H1 (cell line): ENCODE data around the gene CD69. TPM values are rescaled to one million over a fixed set of nuclear protein-coding genes. Genes with fewer than 3 reads are reported as not detected.

Source experiments
- CTCF ChIA-PET: fragments of 300-600 bp; sonication (Branson Sonifier 250); formaldehyde crosslinking; loops from one replicate; lab custom pipeline; 2021; ENCODE audit not compliant: partially characterized antibody; lab: Charles Lee
- POLR2A ChIA-PET: fragments of 300-600 bp; sonication (Branson Sonifier 250); formaldehyde crosslinking; loops from one replicate; lab custom pipeline; 2021; ENCODE audit warnings: inconsistent platforms; ENCODE audit not compliant: partially characterized antibody; lab: Charles Lee
- DNase-seq, 2 experiments: peaks; one replicate each; pipeline versions ENCODE4 v3.0.0 to v3.0.0-alpha.2; 2010 to 2022; ENCODE audit warnings: low spot score in 2 of 2, low read depth in 1 of 2, mixed read lengths in 1 of 2
- FAIRE-seq: peaks from 2 replicates; lab custom pipeline; 2011; peaks lifted over from hg19 to GRCh38; lab: Jason Lieb, UNC
- H2AFZ ChIP-seq: 2 replicates; pipeline ENCODE4 v1.8.1; 2012; ENCODE audit warnings: low read length, inconsistent platforms
- H2AK5ac ChIP-seq: 2 replicates; pipeline ENCODE4 v1.6.1; 2013; ENCODE audit warnings: low read depth, low read length
- H2BK120ac ChIP-seq: replicated peaks from 2 replicates; pipeline ENCODE3; 2013; ENCODE audit warnings: low read depth, low read length, inconsistent platforms
- H2BK12ac ChIP-seq: 2 replicates; pipeline ENCODE4 v1.6.1; 2013; ENCODE audit warnings: low read depth, low read length
- H2BK15ac ChIP-seq: 2 replicates; pipeline ENCODE4 v1.6.1; 2013; ENCODE audit warnings: low read length
- H2BK20ac ChIP-seq: 2 replicates; pipeline ENCODE4 v1.6.1; 2013; ENCODE audit warnings: low read length
- H2BK5ac ChIP-seq: 2 replicates; pipeline ENCODE4 v1.6.1; 2013; ENCODE audit warnings: low read depth, low read length
- H3K14ac ChIP-seq: 2 replicates; pipeline ENCODE4 v1.6.1; 2013; ENCODE audit warnings: inconsistent platforms; ENCODE audit not compliant: insufficient read length
- H3K18ac ChIP-seq: 2 replicates; pipeline ENCODE4 v1.6.1; 2013; ENCODE audit warnings: low read length; ENCODE audit errors: extremely low read depth
- H3K23ac ChIP-seq: 2 replicates; pipeline ENCODE4 v1.6.1; 2013; ENCODE audit warnings: inconsistent platforms; ENCODE audit not compliant: insufficient read length
- H3K23me2 ChIP-seq: 2 replicates; pipeline ENCODE4 v1.6.1; 2013; ENCODE audit warnings: low read depth, low read length
- H3K27ac ChIP-seq: 2 replicates; pipeline ENCODE4 v1.6.1; 2011; ENCODE audit warnings: low read depth, low read length, inconsistent platforms
- H3K27me3 ChIP-seq, 4 experiments: replicated peaks in 1 of 4; 1 replicate in 1 of 4; 2 replicates in 3 of 4; pipeline versions ENCODE4 v1.6.1 to v1.8.1; 2011 to 2013; ENCODE audit warnings: low read length in 3 of 4, mild to moderate bottlenecking in 3 of 4, inconsistent platforms in 2 of 4, mixed read lengths in 2 of 4, moderate library complexity in 1 of 4; ENCODE audit not compliant: control insufficient read depth in 3 of 4, insufficient read depth in 3 of 4; ENCODE audit errors: extremely low read depth in 1 of 4
- H3K36me3 ChIP-seq, 4 experiments: 2 replicates each; pipeline versions ENCODE4 v1.6.1 to v1.8.1; 2011 to 2013; ENCODE audit warnings: mild to moderate bottlenecking in 4 of 4, low read length in 3 of 4, moderate library complexity in 2 of 4, control low read depth in 1 of 4, inconsistent platforms in 1 of 4; ENCODE audit not compliant: insufficient read depth in 4 of 4, control insufficient read depth in 2 of 4
- H3K4ac ChIP-seq: replicated peaks from 2 replicates; pipeline ENCODE3; 2013; ENCODE audit warnings: low read length, low read depth, mixed read lengths, inconsistent platforms; ENCODE audit not compliant: insufficient read length
- H3K4me1 ChIP-seq, 4 experiments: replicated peaks in 1 of 4; 1 replicate in 1 of 4; 2 replicates in 3 of 4; pipeline versions ENCODE4 v1.6.1 to v1.8.1; 2011 to 2013; ENCODE audit warnings: low read length in 3 of 4, inconsistent platforms in 2 of 4, mixed read lengths in 1 of 4; ENCODE audit not compliant: insufficient read depth in 4 of 4, control insufficient read depth in 3 of 4
- H3K4me2 ChIP-seq, 2 experiments: 2 replicates each; pipeline versions ENCODE4 v1.6.1 to v1.8.1; 2011 to 2013; ENCODE audit warnings: low read depth in 2 of 2, low read length in 2 of 2, control low read depth in 1 of 2, inconsistent platforms in 1 of 2, mild to moderate bottlenecking in 1 of 2; ENCODE audit not compliant: insufficient read depth in 1 of 2
- H3K4me3 ChIP-seq, 4 experiments: fragments of 200-600, 300-600 bp in 1 of 4; sonication (generic), shearing (Covaris generic), sonication (Bioruptor Twin) in 1 of 4; 2 replicates each; pipeline versions ENCODE4 v1.5.1 to v1.8.1; 2011 to 2016; ENCODE audit warnings: low read length in 4 of 4, low read depth in 3 of 4, control low read depth in 2 of 4, inconsistent platforms in 2 of 4, mild to moderate bottlenecking in 2 of 4, mixed read lengths in 1 of 4, moderate library complexity in 1 of 4; ENCODE audit not compliant: insufficient read depth in 2 of 4; ENCODE audit errors: extremely low read depth in 1 of 4
- H3K56ac ChIP-seq: replicated peaks from 2 replicates; pipeline ENCODE3; 2013; ENCODE audit warnings: low read depth, mild to moderate bottlenecking, mixed read lengths, low read length, inconsistent platforms; ENCODE audit not compliant: insufficient read length
- H3K79me1 ChIP-seq: 2 replicates; pipeline ENCODE4 v1.6.1; 2013; ENCODE audit warnings: low read depth, low read length, control low read depth
- H3K79me2 ChIP-seq, 2 experiments: 2 replicates each; pipeline versions ENCODE4 v1.6.1 to v1.8.1; 2012 to 2013; ENCODE audit warnings: low read length in 2 of 2, mild to moderate bottlenecking in 2 of 2, inconsistent platforms in 1 of 2; ENCODE audit not compliant: insufficient read depth in 2 of 2, control insufficient read depth in 1 of 2
- H3K9ac ChIP-seq, 4 experiments: replicated peaks in 1 of 4; 1 replicate in 1 of 4; 2 replicates in 3 of 4; pipeline versions ENCODE4 v1.6.1 to v1.8.1; 2011 to 2013; ENCODE audit warnings: low read depth in 3 of 4, low read length in 3 of 4, control low read depth in 2 of 4, mild to moderate bottlenecking in 2 of 4, moderate library complexity in 2 of 4, inconsistent platforms in 1 of 4; ENCODE audit errors: extremely low read depth in 1 of 4
- H3K9me3 ChIP-seq, 2 experiments: 2 replicates each; pipeline versions ENCODE4 v1.6.1 to v1.8.1; 2012 to 2013; ENCODE audit warnings: mild to moderate bottlenecking in 2 of 2, moderate library complexity in 2 of 2, control low read depth in 1 of 2, inconsistent platforms in 1 of 2, low read depth in 1 of 2, low read length in 1 of 2, mixed read lengths in 1 of 2; ENCODE audit not compliant: insufficient read depth in 2 of 2
- H4K20me1 ChIP-seq, 2 experiments: replicated peaks in 1 of 2; 2 replicates each; pipeline versions ENCODE3 to v1.8.1; 2011 to 2013; ENCODE audit warnings: inconsistent platforms in 2 of 2, low read length in 2 of 2, mild to moderate bottlenecking in 1 of 2; ENCODE audit not compliant: insufficient read depth in 2 of 2, control insufficient read depth in 1 of 2
- H4K5ac ChIP-seq: 2 replicates; pipeline ENCODE4 v1.6.1; 2013; ENCODE audit warnings: low read length, low read depth, mixed read lengths, inconsistent platforms; ENCODE audit not compliant: insufficient read length
- H4K8ac ChIP-seq: 2 replicates; pipeline ENCODE4 v1.8.0; 2013; ENCODE audit warnings: mild to moderate bottlenecking, moderate library complexity, low read length, inconsistent platforms; ENCODE audit not compliant: insufficient read depth; ENCODE audit errors: extremely low read depth
- H4K91ac ChIP-seq: replicated peaks from 2 replicates; pipeline ENCODE3; 2013; ENCODE audit warnings: low read length, mixed read lengths, inconsistent platforms; ENCODE audit not compliant: insufficient read length
- CTCF ChIP-seq, 3 experiments: IDR thresholded peaks; 1 replicate in 2 of 3; 2 replicates in 1 of 3; pipeline versions ENCODE4 v1.5.1 to v1.6.1; 2011; ENCODE audit warnings: low read length in 3 of 3, mild to moderate bottlenecking in 3 of 3, inconsistent platforms in 2 of 3, low read depth in 1 of 3, moderate library complexity in 1 of 3; ENCODE audit not compliant: insufficient read depth in 1 of 3; ENCODE audit errors: control extremely low read depth in 1 of 3
- FOSL1 ChIP-seq: IDR thresholded peaks from 2 replicates; pipeline ENCODE4 v1.6.1; 2011; ENCODE audit warnings: mild to moderate bottlenecking, low read depth, low read length, moderate library complexity; ENCODE audit not compliant: insufficient read depth
- HDAC6 ChIP-seq: IDR thresholded peaks from one replicate; pipeline ENCODE4 v1.7.1; 2012; ENCODE audit warnings: low read depth, mild to moderate bottlenecking, inconsistent platforms, low read length, moderate library complexity
- NRF1 ChIP-seq: IDR thresholded peaks from 2 replicates; pipeline ENCODE4 v1.6.1; 2011; ENCODE audit warnings: mild to moderate bottlenecking, low read depth, low read length, improper control_type of control experiment
- POU5F1 ChIP-seq: IDR thresholded peaks from 2 replicates; pipeline ENCODE4 v1.6.1; 2011; ENCODE audit warnings: low read depth, mild to moderate bottlenecking, low read length, moderate library complexity
- RBBP5 ChIP-seq: IDR thresholded peaks from 2 replicates; pipeline ENCODE4 v1.7.1; 2012; ENCODE audit warnings: low read depth, mild to moderate bottlenecking, inconsistent platforms, low read length, moderate library complexity, borderline replicate concordance
- TCF12 ChIP-seq: IDR thresholded peaks from 2 replicates; pipeline ENCODE4 v1.6.1; 2011; ENCODE audit warnings: low read depth, mild to moderate bottlenecking, low read length
- YY1 ChIP-seq: IDR thresholded peaks from 2 replicates; pipeline ENCODE4 v1.6.1; 2011; ENCODE audit warnings: low read depth, mild to moderate bottlenecking, low read length
- WGBS, 2 experiments: shearing (Covaris generic) in 1 of 2; methylation state at CpG; one replicate each; pipeline versions ENCODE4 v1.1.6 to v1.1.7; 2013 to 2015; ENCODE audit warnings: low lambda C conversion rate in 2 of 2, mixed read lengths in 2 of 2, inconsistent platforms in 1 of 2, low coverage in 1 of 2, missing lambda C conversion rate in 1 of 2; ENCODE audit not compliant: insufficient replicate concordance in 2 of 2, insufficient coverage in 1 of 2, insufficient read length in 1 of 2; ENCODE audit errors: extremely low coverage in 1 of 2, missing lambda C conversion rate in 1 of 2; 5-methylcytosine and 5-hydroxymethylcytosine counted together
- polyA plus RNA-seq, 7 experiments: library from polyadenylated mRNA; depleted of rRNA in 3 of 7; stranded (reverse) in 5 of 7; unstranded in 2 of 7; fragments of >200 nt in 5 of 7; fragments of 200-250 nt in 2 of 7; gene quantifications; 1 replicate in 5 of 7; 2 replicates in 1 of 7; 4 replicates in 1 of 7; pipeline versions ENCODE4 v1.2.1 to v1.2.3, GENCODE V29; 2011 to 2013; ENCODE audit warnings: missing spikeins in 2 of 7, mixed read lengths in 2 of 7
- total RNA-seq: library from RNA; stranded (reverse); fragmentation: NEBNext Ultra II Directional; extraction: Animal tissue kit (Norgen Biotek cat#: 25700); gene quantifications from 2 replicates; pipeline ENCODE4 v1.2.1, GENCODE V29; 2021

CD69 gene
- total and polyA plus RNA-seq, 2 of the 8 experiments (the other 6 are each of a cell fraction or from before 2014, with no cell fraction given), result not detected

DNA sequence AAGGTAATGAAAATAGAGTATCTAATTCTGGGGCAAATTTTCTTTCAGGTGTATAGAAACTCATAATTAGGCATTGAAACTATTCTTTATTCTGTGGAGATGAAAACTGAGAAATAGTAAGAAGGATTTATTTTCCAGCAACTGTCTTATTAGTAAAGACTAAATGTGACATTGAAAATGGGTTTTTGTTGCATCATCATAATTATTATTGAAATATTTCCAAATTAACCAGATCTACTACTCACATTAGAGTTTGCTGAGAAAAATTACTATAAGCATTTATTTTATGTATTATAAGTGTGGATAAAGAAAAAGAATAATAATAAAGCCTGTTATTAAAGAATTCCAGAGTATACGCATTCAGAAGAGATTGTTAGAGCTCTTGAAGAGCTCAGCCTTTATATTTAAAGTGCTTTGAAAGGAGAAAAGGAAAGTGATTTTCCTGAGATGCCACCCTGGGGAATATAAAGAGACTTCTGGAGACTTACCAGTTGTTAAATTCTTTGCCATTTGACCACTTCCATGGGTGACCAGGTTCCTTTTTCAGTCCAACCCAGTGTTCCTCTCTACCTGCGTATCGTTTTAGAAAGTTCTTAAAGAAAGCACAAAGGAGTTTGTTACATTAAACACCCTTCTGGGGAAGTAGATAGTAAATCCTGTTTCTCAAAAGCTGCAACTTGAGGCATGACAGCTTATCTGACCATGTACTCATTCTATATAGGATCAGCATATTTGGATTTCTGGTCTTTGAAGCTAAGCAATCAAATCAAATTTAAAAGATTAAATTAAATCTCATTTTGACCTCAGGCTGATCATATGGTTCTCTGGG, 6.4 kb downstream of the CD69 start:
- no peak overlapping the region for H3K23ac ChIP-seq
- no peak overlapping the region for H3K14ac ChIP-seq
- DNase-seq (no peak), FAIRE-seq (no peak)
- peak overlapping the region; percentile 56; the same call in 1 of the 2 replicates for H2AFZ ChIP-seq
- H2AK5ac ChIP-seq, result no peak overlapping the region
- TF ChIP-seq RBBP5, result no peak
- TF ChIP-seq FOSL1, result no peak
- TF ChIP-seq NRF1, result no peak
- no peak for TF ChIP-seq HDAC6
- TF ChIP-seq CTCF (IDR thresholded peaks at IDR 0.05; ENCODE audit: control extremely low read depth in 1 of 3, insufficient read depth in 1 of 3, low read depth in 1 of 3, low read length in 3 of 3), result no peak
- no peak for TF ChIP-seq TCF12
- no peak for TF ChIP-seq YY1
- TF ChIP-seq POU5F1, result no peak
- H3K9ac ChIP-seq, result no peak overlapping the region
- H3K4me1 ChIP-seq, result peaks cover 0 to 4% (median 0%) of the 10 kb centered on the region in 4 experiments; a peak in 1 of 7 replicates
- no peak overlapping the region for H2BK20ac ChIP-seq
- no peak overlapping the region for H4K91ac ChIP-seq
- ChIA-PET POLR2A (no interaction called here), CTCF (interaction anchor here (0.6 to 15.3 kb wide), 10 partner anchors 10 to 1020 kb away, joined by 3 to 278 read pairs (median 4); partner anchors contain the start of gene CLEC2B)
- no peak overlapping the region for H3K4ac ChIP-seq
- no peak overlapping the region for H3K56ac ChIP-seq
- H4K8ac ChIP-seq, result no peak overlapping the region
- H2BK5ac ChIP-seq, result no peak overlapping the region
- H3K23me2 ChIP-seq, result no peaks in the 10 kb centered on the region
- no peaks in the 10 kb centered on the region for H3K27me3 ChIP-seq
- no peak overlapping the region for H3K18ac ChIP-seq
- H3K9me3 ChIP-seq, result no peaks in the 10 kb centered on the region
- no peak overlapping the region for H4K5ac ChIP-seq
- H3K27ac ChIP-seq, result no peak overlapping the region
- WGBS, 2 experiments, result 83% methylated on average over 3 of the region's 3 CpGs; no CpG with 5 or more reads in 1 of the 2 experiments
- no peaks in the 10 kb centered on the region for H3K79me1 ChIP-seq
- no peak overlapping the region for H2BK12ac ChIP-seq
- H3K79me2 ChIP-seq, result no peaks in the 10 kb centered on the region
- H3K36me3 ChIP-seq, result no peaks in the 10 kb centered on the region
- H3K4me3 ChIP-seq, result no peak overlapping the region
- no peak overlapping the region for H3K4me2 ChIP-seq
- no peak overlapping the region for H2BK120ac ChIP-seq
- no peaks in the 10 kb centered on the region for H4K20me1 ChIP-seq
- no peak overlapping the region for H2BK15ac ChIP-seq
